Sigmoid colon (tissue), 7 donors: ENCODE data around the gene ERCC6L2. TPM values are rescaled to one million over a fixed set of nuclear protein-coding genes. Genes with fewer than 3 reads are reported as not detected.

ENCODE experiments used
- DNase-seq: peaks from one replicate; pipeline ENCODE4 v3.0.0-alpha.2; 2019
- H3K27ac ChIP-seq, 4 donors: fragments of 200-600 bp; sonication (generic); one replicate each; pipeline ENCODE4 v1.5.1; 2016 to 2019; ENCODE audit warnings: mild to moderate bottlenecking in 1 of 4
- H3K27me3 ChIP-seq, 3 donors: fragments of 200-600 bp; sonication (generic); one replicate each; pipeline ENCODE4 v1.5.1; 2019; ENCODE audit warnings: mild to moderate bottlenecking in 1 of 3
- H3K36me3 ChIP-seq, 4 donors: fragments of 200-600 bp; sonication (generic); one replicate each; pipeline ENCODE4 v1.5.1; 2016 to 2019
- H3K4me1 ChIP-seq, 4 donors: fragments of 200-600 bp; sonication (generic); one replicate each; pipeline ENCODE4 v1.5.1; 2017 to 2019
- H3K4me3 ChIP-seq, 4 donors: fragments of 200-600 bp; sonication (generic); one replicate each; pipeline ENCODE4 v1.5.1; 2017 to 2019; ENCODE audit warnings: mild to moderate bottlenecking in 2 of 4, moderate library complexity in 1 of 4
- H3K9me3 ChIP-seq, 4 donors: fragments of 200-600 bp in 3 of 4; sonication (generic) in 3 of 4; one replicate each; pipeline versions ENCODE4 v1.5.1 to v1.6.1; 2013 to 2019
- CTCF ChIP-seq, 4 experiments: fragments of 450-650 bp in 3 of 4; fragments of 200-600 bp in 1 of 4; IDR thresholded peaks; one replicate each; pipeline ENCODE4 v1.5.1; 2016 to 2019; ENCODE audit warnings: antibody characterized with exemption in 4 of 4, mild to moderate bottlenecking in 3 of 4, moderate library complexity in 2 of 4
- EP300 ChIP-seq, 4 donors: sonication (generic); formaldehyde crosslinking; IDR thresholded peaks; one replicate each; pipeline ENCODE4 v1.6.1; 2017; ENCODE audit warnings: antibody characterized with exemption in 4 of 4
- POLR2A ChIP-seq, 2 donors: fragments of 450-650 bp; IDR thresholded peaks; one replicate each; pipeline ENCODE4 v1.6.1; 2016; ENCODE audit warnings: antibody characterized with exemption in 2 of 2, mild to moderate bottlenecking in 2 of 2, moderate library complexity in 2 of 2
- POLR2AphosphoS5 ChIP-seq, 4 donors: sonication (generic); formaldehyde crosslinking; IDR thresholded peaks; one replicate each; pipeline ENCODE4 v1.6.1; 2017; ENCODE audit warnings: antibody characterized with exemption in 4 of 4
- WGBS, 2 donors: extraction: QIAGEN DNeasy Blood & Tissue Kit; methylation state at CpG; one replicate each; pipeline ENCODE4 v1.1.7; 2013; 5-methylcytosine and 5-hydroxymethylcytosine counted together
- intact Hi-C: fragments of 100-400 bp; cut with DNase I; formaldehyde crosslinking; loops from one replicate; pipeline ENCODE4 v1.15.1; 2023
- polyA plus RNA-seq, 3 donors: library from polyadenylated mRNA; stranded (reverse); fragments of 200-250 nt; gene quantifications; one replicate each; pipeline ENCODE4 v1.2.3, GENCODE V29; 2013
- total RNA-seq, 4 donors: library from RNA; depleted of rRNA; stranded (reverse); fragments of >200 nt; gene quantifications; one replicate each; pipeline ENCODE4 v1.1.0, GENCODE V29; 2016
- donor health status: healthy with polysubstance abuse.
- donor health status: Bipolar disorder and iron deficiency.
- donor health status: healthy.

Gene ERCC6L2
- total and polyA plus RNA-seq, 7 donors, result 4.2 to 130 (median 69.2) TPM

- H3K4me3 ChIP-seq, result no peak overlapping the region
- TF ChIP-seq EP300 (IDR thresholded peaks at IDR 0.05) (no peak), POLR2A (IDR thresholded peaks at IDR 0.05) (no peak), CTCF (IDR thresholded peaks at IDR 0.05) (no peak), POLR2AphosphoS5 (IDR thresholded peaks at IDR 0.05) (no peak)
- 23 to 24% methylated on average over 10 of the region's 10 CpGs for WGBS, 2 donors
- intact Hi-C loops, result loop anchor here (2.0 kb wide), 1 partner anchor 366 kb away; no protein-coding TSS in a partner anchor
- no peaks in the 10 kb centered on the region for H3K36me3 ChIP-seq
- no peak overlapping the region for H3K27ac ChIP-seq
- no peaks in the 10 kb centered on the region for H3K27me3 ChIP-seq
- H3K4me1 ChIP-seq, result peaks cover 0 to 18% (median 13%) of the 10 kb centered on the region in 4 donors
- no peaks in the 10 kb centered on the region for H3K9me3 ChIP-seq
- DNase-seq, result no peak
These were observed 1.0 kb upstream of the ERCC6L2 start for GRCh38 chr9:95874303-95874988.

GRCh38 chr9:95874989-95875304 is 544 bp upstream of the ERCC6L2 start:
- Histone ChIP-seq H3K4me1 (peaks cover 0 to 22% (median 16%) of the 10 kb centered on the region in 4 donors), H3K27me3 (no peaks in the 10 kb centered on the region), H3K36me3 (no peaks in the 10 kb centered on the region), H3K27ac (no peak overlapping the region), H3K9me3 (no peaks in the 10 kb centered on the region), H3K4me3 (no peak overlapping the region)
- intact Hi-C loops, result loop anchor here (2.0 to 5.0 kb wide), 5 partner anchors 103 to 558 kb away; partner anchors contain the start of gene FANCC
- WGBS, 2 donors, result 0% methylated on average over 20 of the region's 20 CpGs
- no peak for TF ChIP-seq POLR2A (IDR thresholded peaks at IDR 0.05)
- no peak for TF ChIP-seq CTCF (IDR thresholded peaks at IDR 0.05)
- no peak for TF ChIP-seq POLR2AphosphoS5 (IDR thresholded peaks at IDR 0.05)
- TF ChIP-seq EP300 (IDR thresholded peaks at IDR 0.05), result no peak
- DNase-seq, result peak; percentile 79

GRCh38 chr9:95876138-95876444 is 600 bp downstream of the ERCC6L2 start:
- Histone ChIP-seq H3K36me3 (no peaks in the 10 kb centered on the region), H3K9me3 (no peaks in the 10 kb centered on the region), H3K4me3 (no peak overlapping the region), H3K27ac (no peak overlapping the region), H3K27me3 (no peaks in the 10 kb centered on the region), H3K4me1 (peaks cover 0 to 31% (median 16%) of the 10 kb centered on the region in 4 donors)
- intact Hi-C loops, result loop anchor here (5.0 kb wide), 4 partner anchors 104 to 559 kb away; partner anchors contain the start of gene FANCC
- DNase-seq, result no peak
- no peak for TF ChIP-seq CTCF (IDR thresholded peaks at IDR 0.05)
- TF ChIP-seq EP300 (IDR thresholded peaks at IDR 0.05), result no peak
- TF ChIP-seq POLR2A (IDR thresholded peaks at IDR 0.05), result no peak
- TF ChIP-seq POLR2AphosphoS5 (IDR thresholded peaks at IDR 0.05), result no peak
- WGBS, 2 donors, result 1% methylated on average over 9 of the region's 9 CpGs

GRCh38 chr9:95876595-95876994 is 1.1 kb downstream of the ERCC6L2 start:
- Histone ChIP-seq H3K4me1 (peaks cover 0 to 31% (median 16%) of the 10 kb centered on the region in 4 donors), H3K36me3 (peaks cover 0 to 3% (median 0%) of the 10 kb centered on the region in 4 donors), H3K4me3 (no peak overlapping the region), H3K9me3 (no peaks in the 10 kb centered on the region), H3K27ac (no peak overlapping the region), H3K27me3 (no peaks in the 10 kb centered on the region)
- no peak for DNase-seq
- intact Hi-C loops, result loop anchor here (5.0 kb wide), 4 partner anchors 104 to 559 kb away; partner anchors contain the start of gene FANCC
- TF ChIP-seq POLR2AphosphoS5 (IDR thresholded peaks at IDR 0.05) (no peak), CTCF (IDR thresholded peaks at IDR 0.05) (no peak)
- 5 to 19% methylated on average over 3 of the region's 3 CpGs for WGBS, 2 donors
